Calu3 (cell line): ENCODE data around the gene KRT86. TPM values are rescaled to one million over a fixed set of nuclear protein-coding genes. Genes with fewer than 3 reads are reported as not detected.

ENCODE experiments used
- BruUV-seq: library from RNA; stranded (reverse); fragments of 400-500 nt; replicated peaks from 2 replicates; lab custom pipeline; 2021; lab: Mats Ljungman, UMichigan
- CTCF ChIA-PET: fragments of 300-600 bp; sonication (Branson Sonifier 250); formaldehyde crosslinking; loops from one replicate; lab custom pipeline; 2022; ENCODE audit warnings: antibody characterized with exemption; lab: Charles Lee
- DNase-seq: peaks from one replicate; pipeline ENCODE4 v3.0.0; 2022
- H3K27ac Mint-ChIP-seq: one replicate; pipeline ENCODE4 v1.8.0; 2022; ENCODE audit warnings: mixed read lengths; ENCODE audit not compliant: unreplicated experiment
- H3K27me3 Mint-ChIP-seq: one replicate; pipeline ENCODE4 v1.8.0; 2022; ENCODE audit warnings: mixed read lengths; ENCODE audit not compliant: unreplicated experiment
- H3K36me3 Mint-ChIP-seq: one replicate; pipeline ENCODE4 v1.8.0; 2022; ENCODE audit warnings: mild to moderate bottlenecking, moderate library complexity, mixed read lengths; ENCODE audit not compliant: insufficient read depth, unreplicated experiment
- H3K4me1 Mint-ChIP-seq: one replicate; pipeline ENCODE4 v1.8.0; 2022; ENCODE audit warnings: mild to moderate bottlenecking, low read depth, mixed read lengths; ENCODE audit not compliant: unreplicated experiment
- H3K4me3 Mint-ChIP-seq: one replicate; pipeline ENCODE4 v1.8.0; 2022; ENCODE audit warnings: mild to moderate bottlenecking, low read depth, moderate library complexity, mixed read lengths; ENCODE audit not compliant: unreplicated experiment
- H3K9me3 Mint-ChIP-seq: one replicate; pipeline ENCODE4 v1.8.0; 2022; ENCODE audit warnings: low read depth, mixed read lengths; ENCODE audit not compliant: unreplicated experiment
- intact Hi-C: fragments of 100-400 bp; cut with micrococcal nuclease; formaldehyde crosslinking; loops from one replicate; pipeline ENCODE4 v1.10.0; 2022; ENCODE audit not compliant: unreplicated experiment
- total RNA-seq: library from RNA; stranded (reverse); gene quantifications from 2 replicates; pipeline ENCODE4 v1.2.3, GENCODE V29; 2022
- TF ChIP-seq, protein P1 (sequence below): fragments of 200-600 bp; IDR thresholded peaks from one replicate; pipeline ENCODE4 v1.8.0; 2022; ENCODE audit warnings: antibody characterized with exemption; ENCODE audit not compliant: unreplicated experiment

Gene KRT86
- total RNA-seq, 1 experiment from 2014 or later, result 3.6 TPM

DNA sequence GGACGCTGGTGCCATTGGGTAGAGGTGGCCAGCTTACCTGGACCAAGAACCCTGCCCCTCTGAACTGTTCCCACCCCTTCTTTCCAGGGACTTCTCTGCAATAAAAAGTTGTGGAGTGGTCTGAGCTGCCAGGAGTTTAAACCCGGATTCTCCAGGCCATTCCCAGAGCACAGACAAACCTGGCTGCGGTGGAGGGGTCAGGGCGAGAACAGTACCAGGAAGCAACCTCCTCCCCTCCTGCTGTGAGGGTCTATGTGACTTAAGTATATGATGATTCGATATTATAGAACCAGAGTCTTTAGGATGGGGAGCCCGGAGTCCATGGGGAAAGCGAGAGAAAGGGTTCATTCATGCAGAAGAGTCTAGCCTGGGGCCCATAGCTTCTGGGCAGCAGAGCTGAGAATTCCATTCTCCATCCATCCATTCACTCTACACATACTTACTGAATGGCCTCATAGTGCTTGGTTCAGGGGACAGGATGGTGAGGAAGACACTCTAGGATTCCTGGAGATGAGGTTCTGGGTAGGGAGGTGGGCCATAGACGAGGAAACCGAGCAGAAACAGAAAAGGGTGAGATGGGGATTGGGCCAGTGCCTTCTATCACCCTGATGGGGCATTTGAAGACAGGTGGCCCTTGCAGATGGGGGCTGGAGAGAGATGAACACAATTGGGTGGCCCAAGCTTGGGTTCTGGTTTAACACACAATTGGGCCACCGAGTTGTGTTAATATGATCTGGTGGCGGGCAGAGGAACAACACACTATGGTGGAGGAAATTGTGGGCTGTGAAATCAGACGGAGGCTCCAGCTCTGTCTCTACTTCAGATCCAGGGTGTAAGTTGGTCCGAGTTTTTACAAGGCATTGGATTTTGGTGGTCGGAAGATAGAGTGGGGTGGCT is 5.2 kb downstream of the KRT86 start:
- CTCF ChIA-PET, result interaction anchor here (0.7 to 2.9 kb wide), 14 partner anchors 17 to 132 kb away, joined by 3 to 20 read pairs (median 4); no protein-coding TSS in a partner anchor
- Mint-ChIP-seq H3K27me3 (no peaks in the 10 kb centered on the region), H3K4me1 (peaks cover 40% of the 10 kb centered on the region), H3K27ac (peak overlapping the region; percentile 100), H3K36me3 (peaks cover 33% of the 10 kb centered on the region), H3K4me3 (peak overlapping the region; percentile 54), H3K9me3 (no peaks in the 10 kb centered on the region)
- intact Hi-C loops, result loop anchor here (10.0 kb wide), 1 partner anchor 45 kb away; the partner anchor contains the start of gene KRT7
- DNase-seq, result no peak
- TF ChIP-seq, protein P1, sequence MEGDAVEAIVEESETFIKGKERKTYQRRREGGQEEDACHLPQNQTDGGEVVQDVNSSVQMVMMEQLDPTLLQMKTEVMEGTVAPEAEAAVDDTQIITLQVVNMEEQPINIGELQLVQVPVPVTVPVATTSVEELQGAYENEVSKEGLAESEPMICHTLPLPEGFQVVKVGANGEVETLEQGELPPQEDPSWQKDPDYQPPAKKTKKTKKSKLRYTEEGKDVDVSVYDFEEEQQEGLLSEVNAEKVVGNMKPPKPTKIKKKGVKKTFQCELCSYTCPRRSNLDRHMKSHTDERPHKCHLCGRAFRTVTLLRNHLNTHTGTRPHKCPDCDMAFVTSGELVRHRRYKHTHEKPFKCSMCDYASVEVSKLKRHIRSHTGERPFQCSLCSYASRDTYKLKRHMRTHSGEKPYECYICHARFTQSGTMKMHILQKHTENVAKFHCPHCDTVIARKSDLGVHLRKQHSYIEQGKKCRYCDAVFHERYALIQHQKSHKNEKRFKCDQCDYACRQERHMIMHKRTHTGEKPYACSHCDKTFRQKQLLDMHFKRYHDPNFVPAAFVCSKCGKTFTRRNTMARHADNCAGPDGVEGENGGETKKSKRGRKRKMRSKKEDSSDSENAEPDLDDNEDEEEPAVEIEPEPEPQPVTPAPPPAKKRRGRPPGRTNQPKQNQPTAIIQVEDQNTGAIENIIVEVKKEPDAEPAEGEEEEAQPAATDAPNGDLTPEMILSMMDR, result no peak
- BruUV-seq, result TSS peak; percentile 90

DNA sequence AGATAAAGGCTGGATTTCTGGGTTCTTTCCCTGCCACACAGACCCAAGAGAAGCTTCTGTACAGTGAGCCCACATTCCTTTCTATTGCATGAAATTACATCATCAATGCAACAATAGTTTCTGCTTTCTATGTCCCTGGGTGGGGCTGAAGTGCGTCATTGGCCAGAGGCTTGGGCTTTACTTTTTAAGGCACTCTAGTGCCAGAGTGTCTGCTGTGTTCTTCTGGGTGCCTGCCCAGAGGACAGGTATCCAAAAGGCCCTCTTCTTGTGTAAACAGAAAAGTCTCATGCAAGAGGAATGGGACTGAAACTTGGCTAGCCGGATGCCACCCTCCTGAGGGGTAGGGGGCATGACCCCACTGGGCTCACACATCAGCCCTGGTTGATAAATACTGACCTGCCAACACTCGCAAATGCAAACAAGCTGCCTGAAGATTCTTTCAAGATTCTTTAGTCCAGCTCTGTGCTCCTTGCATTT is 5.9 kb downstream of the KRT86 start:
- CTCF ChIA-PET, result interaction anchor here (0.7 to 2.5 kb wide), 9 partner anchors 17 to 133 kb away, joined by 3 to 11 read pairs (median 3); no protein-coding TSS in a partner anchor
- H3K36me3 Mint-ChIP-seq, result peaks cover 33% of the 10 kb centered on the region
- TF ChIP-seq, protein P1, result no peak
- H3K9me3 Mint-ChIP-seq, result no peaks in the 10 kb centered on the region
- BruUV-seq, result no TSS peak
- intact Hi-C loops, result loop anchor here (10.0 kb wide), 1 partner anchor 46 kb away; the partner anchor contains the start of gene KRT7
- DNase-seq, result peak; percentile 83
- H3K4me3 Mint-ChIP-seq, result peak overlapping the region; percentile 54
- H3K27me3 Mint-ChIP-seq, result no peaks in the 10 kb centered on the region
- H3K4me1 Mint-ChIP-seq, result peaks cover 40% of the 10 kb centered on the region
- peak overlapping the region; percentile 100 for H3K27ac Mint-ChIP-seq

DNA sequence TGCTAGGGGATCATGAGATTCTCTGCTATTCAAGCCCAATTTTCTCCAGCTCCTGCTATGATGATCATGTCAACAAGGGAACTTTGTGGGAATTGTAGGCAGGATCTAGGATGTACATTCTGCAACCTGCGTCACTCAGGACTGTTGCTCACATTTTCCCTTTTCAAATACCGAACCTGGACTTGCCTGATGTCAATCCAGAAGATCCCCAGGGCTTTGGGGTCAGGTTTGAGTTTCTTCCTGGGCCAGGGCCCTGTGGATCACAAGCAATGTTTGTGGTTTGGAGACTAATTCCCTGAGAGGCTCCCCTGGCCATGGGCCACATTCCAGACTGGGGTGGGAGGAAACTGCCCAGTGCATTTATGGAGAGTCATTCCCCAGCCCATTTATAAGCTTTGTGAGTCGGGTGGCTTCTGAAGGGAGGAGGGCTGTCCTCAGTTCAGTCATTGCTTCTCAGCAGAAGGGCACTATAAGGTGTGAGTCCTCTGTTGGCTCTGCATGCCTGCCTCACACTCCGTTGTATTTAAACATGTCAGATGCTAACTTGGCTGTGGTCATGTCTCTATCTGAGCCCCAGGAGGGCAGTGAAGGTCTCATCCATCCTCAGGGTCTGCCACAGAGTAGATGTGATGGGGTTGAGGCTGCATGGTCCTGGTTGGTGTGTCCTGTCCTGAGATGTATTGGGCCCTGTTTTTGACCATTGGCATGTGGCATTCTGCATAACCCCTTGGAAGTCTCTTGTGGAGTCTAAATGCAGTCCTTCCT is 6.5 kb downstream of the KRT86 start:
- H3K9me3 Mint-ChIP-seq, result no peaks in the 10 kb centered on the region
- CTCF ChIA-PET, result interaction anchor here (0.6 to 2.5 kb wide), 9 partner anchors 18 to 134 kb away, joined by 3 to 11 read pairs (median 4); no protein-coding TSS in a partner anchor
- DNase-seq, result peak; percentile 82
- peaks cover 33% of the 10 kb centered on the region for H3K36me3 Mint-ChIP-seq
- H3K27ac Mint-ChIP-seq, result peak overlapping the region; percentile 100
- no TSS peak for BruUV-seq
- no peaks in the 10 kb centered on the region for H3K27me3 Mint-ChIP-seq
- H3K4me1 Mint-ChIP-seq, result peaks cover 40% of the 10 kb centered on the region
- TF ChIP-seq, protein P1, result no peak
- H3K4me3 Mint-ChIP-seq, result peak overlapping the region; percentile 54
- intact Hi-C loops, result loop anchor here (10.0 kb wide), 1 partner anchor 46 kb away; the partner anchor contains the start of gene KRT7
